Right renal cortex interstitium (tissue), 3 donors: ENCODE data around the gene SPEN. TPM values are rescaled to one million over a fixed set of nuclear protein-coding genes. Genes with fewer than 3 reads are reported as not detected.
"Not testable (repeated sequence)": the region's sequence is repeated elsewhere in the genome, so short reads cannot be mapped to it uniquely, and the experiment has no call there.

Experiments used
- DNase-seq, 3 donors: peaks; one replicate each; pipeline ENCODE4 v3.0.0-alpha.2; 2013; ENCODE audit warnings: low read depth in 3 of 3, low spot score in 2 of 3
- polyA plus RNA-seq, 3 donors: library from polyadenylated mRNA; unstranded; fragments of 120-200 nt; gene quantifications; one replicate each; pipeline ENCODE4 v1.2.1, GENCODE V29; 2013; ENCODE audit not compliant: insufficient read length in 3 of 3

Gene SPEN
- polyA plus RNA-seq, 3 donors, result 50.5 to 59.2 (median 53.1) TPM

DNA sequence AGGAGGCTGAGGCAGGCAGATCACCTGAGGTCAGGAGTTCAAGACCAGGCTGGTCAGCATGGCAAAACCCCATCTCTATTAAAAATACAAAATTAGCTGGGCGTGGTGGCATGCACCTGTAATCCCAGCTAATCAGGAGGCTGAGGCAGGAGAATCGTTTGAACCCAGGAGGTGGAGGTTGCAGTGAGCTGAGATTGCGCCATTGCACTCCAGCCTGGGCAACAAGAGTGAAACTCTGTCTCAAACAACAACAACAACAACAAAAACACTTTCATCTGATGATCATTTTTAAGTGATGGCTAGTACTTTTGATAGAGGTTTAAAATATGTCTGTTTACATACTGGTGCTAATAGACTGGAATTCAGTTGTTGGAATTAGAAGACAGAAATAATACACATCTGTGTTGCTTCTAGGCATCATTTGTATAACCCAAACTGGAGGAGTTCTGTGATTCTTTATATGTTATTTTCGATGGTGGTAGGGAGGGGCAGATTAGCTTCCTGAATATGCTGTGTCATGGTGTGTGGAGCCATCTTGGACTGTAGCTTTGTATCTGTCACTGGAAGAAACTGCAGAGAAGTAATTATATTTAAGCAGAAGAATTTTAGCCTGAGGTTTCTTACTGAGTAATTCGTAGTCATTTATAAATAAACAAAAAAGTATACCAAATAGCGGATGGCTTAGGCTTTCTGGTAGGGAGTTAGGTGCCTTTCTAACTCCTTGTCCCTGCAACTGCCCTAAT, 45.5 kb downstream of the SPEN start:
- not testable (repeated sequence) for DNase-seq

DNA sequence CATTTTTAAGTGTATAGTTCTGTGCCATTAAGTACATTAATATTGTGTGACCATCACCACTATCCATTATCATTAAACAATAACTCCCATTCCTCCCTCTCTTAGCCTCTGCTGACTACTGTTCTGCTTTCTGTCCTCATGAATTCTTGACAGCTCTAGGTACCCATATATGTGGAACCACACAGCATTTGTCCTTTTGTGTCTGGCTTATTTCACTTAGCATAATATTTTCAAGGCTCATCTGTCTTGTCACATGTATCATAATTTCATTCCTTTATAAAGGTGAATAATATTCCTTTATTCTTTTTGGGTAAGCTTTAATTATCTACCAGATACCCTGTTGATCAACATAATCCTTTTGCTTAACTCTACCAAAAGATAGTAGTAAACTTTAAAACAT, 47.7 kb downstream of the SPEN start:
- no peak for DNase-seq

DNA sequence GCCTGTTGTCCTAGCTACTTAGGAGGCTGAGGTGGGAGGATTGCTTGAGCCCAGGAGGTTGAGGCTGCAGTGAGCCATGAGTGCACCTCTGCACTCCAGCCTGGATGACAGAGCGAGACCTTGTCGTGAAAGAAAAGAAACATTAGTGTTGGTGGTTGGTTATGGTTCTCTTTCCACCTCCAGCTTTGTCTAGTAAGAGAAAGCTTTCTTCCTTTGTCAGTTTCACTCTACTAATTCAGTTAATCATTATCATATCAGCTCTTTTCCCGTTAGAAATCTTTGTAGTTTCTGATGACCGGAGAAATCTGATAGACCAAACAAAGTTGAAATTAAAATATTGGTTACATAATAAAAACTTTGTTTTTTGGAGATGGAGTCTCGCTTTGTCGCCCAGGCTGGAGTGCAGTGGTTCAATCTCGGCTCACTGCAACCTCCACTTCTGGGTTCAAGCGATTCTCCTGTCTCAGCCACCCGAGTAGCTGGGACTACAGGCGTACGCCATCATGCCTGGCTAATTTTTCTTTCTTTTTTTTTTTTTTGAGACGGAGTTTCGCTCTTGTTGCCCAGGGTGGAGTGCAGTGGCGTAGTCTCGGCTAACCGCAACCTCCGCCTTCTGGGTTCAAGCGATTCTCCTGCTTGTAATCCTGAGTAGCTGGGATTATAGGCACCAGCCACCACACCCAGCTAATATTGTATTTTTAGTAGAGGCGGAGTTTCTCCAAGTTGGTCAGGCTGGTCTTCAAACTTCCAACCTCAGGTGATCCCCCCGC, 49.5 kb downstream of the SPEN start:
- not testable (repeated sequence) for DNase-seq

DNA sequence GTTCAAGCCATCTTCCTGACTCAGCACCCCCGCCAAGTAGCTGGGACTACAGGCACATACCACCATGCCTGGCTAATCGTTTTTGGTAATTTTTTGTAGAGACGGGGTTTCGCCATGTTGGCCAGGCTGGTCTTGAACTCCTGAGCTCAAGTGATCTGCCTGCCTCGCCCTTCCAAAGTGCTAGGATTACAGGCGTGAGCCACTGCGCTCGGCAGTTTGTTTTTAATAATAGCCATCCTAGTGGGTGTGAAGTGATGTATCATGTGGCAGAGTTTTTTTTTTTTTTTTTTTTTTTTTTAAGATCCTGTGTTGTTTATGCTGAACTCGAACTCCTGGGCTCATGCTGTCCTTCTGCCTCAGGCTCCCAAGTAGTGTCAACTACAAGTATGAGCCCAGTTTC, 51.8 kb downstream of the SPEN start:
- no peak for DNase-seq

DNA sequence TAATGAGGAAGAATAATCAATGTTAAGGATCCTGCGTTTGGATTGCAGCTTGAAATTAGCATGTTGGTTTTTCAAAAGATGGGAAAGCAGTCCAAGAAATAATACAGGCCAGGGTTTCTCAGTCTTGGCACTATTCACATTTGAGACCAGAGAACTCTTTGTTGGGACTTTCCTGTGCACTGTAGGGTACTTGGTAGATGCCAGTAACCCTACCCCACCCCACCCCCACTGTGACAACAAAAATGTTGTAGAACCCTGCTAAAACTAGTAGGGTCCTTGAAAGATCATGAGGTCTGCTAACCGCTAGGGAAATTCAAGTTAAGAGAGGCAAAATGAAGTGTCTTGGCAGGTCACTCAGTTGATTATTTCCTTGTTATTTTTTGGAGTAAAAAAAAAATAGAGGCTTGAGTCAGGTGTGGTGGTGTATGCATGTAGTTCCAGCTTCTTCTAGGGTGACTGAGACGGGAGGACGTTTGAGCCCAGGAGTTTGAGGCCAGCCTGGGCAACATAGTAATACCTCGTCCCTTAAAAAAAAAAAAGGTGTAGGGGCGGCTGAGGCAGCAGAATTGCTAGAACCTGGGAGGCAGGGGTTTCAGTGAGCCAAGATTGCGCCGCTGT, 53.3 kb downstream of the SPEN start:
- no peak for DNase-seq

DNA sequence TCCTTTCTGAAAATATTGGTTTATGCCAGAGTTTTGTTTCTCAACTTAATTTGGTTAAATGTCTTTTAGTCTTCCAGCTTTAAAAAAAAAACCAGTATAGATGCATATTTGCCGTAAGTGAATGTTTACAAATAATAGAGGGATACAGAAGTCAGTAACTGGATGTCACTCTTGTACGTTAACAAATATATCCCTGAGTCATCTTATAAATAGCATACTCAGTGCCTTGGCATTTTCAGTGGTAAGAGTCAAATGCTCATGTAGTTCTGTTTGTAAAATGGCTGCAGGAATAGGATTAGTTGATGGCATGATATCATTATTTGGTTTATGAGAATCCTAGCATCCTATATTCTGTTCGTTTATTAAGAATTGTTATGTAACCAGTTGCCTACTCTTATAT, 55.4 kb downstream of the SPEN start:
- DNase-seq, result no peak

DNA sequence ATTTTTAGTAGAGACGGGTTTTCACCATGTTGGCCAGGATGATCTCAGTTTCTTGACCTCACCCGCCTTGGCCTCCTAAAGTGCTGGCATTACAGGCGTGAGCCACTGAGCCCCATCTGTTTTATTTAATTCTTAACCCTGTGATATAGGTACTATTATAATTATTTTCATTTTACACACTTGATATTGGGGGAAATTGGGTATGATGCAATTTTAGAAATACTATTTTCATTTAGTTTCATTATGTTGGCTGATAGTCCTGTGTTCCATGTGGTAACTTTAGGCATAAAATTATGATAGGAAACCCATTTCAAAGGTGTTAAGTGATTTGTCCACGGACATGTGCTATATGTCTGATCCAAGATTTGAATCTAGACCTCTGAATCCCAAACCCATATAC, 61.1 kb downstream of the SPEN start:
- no peak for DNase-seq

DNA sequence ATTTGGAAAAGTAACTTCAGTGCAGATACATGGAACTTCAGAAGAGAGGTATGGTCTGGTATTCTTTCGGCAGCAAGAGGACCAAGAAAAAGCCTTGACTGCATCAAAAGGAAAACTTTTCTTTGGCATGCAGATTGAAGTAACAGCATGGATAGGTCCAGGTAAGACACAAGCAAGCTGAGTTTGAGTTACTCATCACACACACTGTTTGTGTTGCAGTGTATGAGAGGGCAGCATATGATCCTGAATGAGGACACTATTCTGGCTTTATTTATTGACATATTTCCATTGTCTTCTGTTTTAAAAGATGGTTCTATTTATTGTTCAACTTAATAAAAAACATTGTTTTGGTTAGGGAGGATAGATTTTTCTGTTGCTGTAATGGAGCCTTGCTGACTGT, 63.6 kb downstream of the SPEN start:
- DNase-seq, result no peak

DNA sequence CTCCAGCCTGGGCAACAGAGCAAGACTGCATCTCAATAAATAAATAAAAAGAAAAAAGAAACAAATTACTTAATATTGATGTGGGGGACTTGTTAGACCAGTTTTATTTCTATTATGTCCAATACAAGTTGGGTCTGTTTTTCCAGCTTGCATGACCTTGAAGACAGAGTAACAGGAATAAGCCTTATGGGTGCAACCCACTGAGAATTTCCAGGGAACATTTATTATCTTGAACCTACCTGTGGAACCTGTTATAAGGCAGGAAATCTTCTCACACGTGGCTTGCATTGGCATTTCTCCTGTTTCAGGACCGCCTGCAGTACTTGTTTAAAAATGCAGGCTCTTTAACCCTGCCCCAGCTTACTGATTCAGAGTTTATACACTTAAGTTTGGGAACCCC, 64.4 kb downstream of the SPEN start:
- no peak for DNase-seq

DNA sequence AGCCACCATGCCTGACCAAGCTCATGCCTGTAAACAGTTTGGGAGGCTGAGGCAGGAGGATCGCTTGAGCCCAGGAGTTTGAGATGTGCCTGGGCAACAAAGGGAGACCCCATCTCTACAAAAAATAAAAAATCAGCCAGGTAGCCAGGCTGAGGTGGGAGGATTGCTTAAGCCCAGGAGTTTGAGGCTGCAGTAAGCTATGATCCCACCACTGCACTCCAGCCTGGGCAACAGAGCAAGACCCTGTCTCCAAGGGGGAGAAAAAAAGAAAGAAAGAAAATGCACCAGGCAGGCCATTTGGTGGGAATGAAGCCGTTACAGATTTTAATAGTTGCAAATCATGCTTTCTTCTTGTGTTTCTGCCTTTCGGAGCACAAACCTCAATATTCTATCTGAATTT, 66.1 kb downstream of the SPEN start:
- not testable (repeated sequence) for DNase-seq

DNA sequence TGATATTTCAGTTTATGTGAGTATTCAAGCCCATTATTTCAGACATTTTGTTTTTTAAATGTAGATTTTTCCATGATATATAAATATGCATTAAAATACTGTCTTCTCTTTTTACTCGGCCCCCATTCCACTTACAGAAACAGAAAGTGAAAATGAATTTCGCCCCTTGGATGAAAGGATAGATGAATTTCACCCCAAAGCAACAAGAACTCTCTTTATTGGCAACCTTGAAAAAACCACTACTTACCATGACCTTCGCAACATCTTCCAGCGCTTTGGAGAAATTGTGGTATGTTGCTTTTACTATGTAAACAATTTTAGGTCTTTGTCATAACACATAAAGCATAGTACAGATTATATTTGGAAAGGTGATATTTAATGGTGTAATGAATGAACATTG, 68.5 kb downstream of the SPEN start:
- DNase-seq, result no peak

DNA sequence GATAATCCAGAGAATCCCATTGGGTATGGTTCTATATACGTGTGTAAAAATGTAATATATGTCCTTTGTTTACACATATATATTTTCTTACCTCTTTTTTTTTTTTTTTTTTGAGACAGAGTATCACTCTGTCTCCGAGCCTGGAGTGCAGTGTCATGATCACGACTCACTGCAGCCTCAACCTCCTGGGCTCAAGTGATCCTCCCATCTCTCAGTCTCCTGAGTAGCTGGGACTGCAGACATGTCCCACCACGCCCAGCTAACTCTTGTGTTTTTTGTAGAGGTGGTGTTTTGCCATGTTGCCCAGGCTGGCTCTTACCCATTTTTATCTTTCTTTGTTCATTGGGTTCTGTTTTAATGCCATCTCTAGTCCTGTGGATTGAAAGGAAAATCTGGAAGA, 68.9 kb downstream of the SPEN start:
- DNase-seq, result no peak

DNA sequence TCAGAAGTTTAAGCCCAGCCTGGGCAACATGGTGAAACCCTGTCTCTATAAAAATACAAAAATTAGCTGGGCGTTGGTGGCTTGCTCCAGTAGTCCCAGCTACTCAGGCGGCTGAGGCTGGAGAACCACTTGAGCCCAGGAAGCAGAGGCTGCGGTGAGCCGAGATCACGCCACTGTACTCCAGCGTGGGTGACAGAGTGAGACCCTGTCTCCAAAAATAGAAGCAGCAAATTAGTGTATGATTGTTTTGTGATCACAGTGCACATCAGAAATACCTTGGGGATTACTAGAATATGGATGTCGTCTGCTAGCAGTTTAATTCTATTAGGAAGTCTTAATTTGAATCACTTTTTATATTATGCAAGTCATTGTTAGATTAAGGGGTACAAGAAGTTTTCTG, 69.4 kb downstream of the SPEN start:
- DNase-seq, result no peak

DNA sequence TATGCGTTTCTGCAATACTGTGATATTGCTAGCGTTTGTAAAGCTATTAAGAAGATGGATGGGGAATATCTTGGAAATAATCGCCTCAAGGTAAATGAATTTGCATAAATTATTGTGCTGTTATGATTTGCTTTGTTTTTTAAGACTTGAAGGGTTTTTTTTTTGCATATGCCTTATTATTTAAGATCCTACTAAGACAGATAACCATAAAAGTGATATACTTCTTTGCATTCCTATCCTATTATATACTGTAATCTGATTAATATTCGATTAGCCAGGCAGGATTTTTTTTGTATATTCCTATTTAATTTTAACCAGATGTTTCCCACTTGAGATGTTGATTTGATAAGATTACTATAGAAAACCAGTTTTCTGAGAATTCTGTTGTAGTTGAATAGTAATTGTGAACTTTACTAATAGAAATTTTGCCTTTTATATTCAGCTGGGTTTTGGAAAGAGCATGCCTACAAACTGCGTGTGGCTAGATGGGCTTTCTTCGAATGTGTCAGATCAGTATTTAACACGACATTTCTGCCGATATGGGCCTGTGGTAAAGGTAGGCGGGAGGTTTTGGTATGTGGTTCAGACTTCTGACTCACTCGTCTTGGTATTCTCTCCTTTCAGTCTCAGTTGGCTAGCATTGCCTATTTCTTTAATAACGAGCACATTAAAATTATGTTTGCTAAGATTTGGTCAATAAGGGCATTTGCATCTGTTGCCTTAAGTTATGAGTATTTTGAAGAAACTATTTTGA, 71.6 kb downstream of the SPEN start:
- DNase-seq, result no peak

DNA sequence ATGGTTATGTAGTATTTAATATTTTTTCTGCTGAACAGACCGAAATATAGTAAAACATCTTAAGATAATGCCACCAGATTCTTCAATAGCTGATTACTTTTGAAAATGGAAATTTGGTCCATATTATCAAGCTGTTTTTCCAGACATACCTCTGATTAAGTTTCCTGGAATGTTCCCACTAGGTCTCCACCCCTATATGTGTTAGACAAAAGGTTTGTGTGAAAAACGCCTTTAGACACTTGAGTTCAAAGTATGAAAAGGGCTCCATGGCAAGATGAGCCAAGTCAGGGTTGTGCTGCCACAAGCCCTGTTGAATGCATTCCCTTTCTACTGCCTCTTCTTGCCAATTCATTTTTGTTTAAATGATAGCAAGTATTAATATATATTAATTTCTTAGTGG, 75.7 kb downstream of the SPEN start:
- DNase-seq, result no peak

DNA sequence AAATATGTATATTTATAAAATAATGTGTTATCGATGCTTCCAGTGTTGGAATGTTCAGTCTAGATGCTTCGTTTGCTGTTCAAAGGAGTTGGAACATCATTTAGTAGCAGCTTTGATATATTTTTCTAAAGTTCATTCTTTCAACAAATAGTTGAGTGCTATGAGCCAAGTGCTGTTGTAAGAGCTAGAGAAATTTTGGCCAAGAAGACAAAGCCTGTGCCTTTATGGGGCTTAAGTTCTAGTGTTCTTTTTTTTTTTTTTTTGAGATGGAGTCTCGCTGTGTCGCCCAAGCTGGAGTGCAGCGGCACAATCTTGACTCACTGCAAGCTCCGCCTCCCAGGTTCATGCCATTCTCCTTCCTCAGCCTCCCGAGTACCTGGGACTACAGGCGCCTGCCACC, 78.9 kb downstream of the SPEN start:
- DNase-seq, result not testable (repeated sequence)

DNA sequence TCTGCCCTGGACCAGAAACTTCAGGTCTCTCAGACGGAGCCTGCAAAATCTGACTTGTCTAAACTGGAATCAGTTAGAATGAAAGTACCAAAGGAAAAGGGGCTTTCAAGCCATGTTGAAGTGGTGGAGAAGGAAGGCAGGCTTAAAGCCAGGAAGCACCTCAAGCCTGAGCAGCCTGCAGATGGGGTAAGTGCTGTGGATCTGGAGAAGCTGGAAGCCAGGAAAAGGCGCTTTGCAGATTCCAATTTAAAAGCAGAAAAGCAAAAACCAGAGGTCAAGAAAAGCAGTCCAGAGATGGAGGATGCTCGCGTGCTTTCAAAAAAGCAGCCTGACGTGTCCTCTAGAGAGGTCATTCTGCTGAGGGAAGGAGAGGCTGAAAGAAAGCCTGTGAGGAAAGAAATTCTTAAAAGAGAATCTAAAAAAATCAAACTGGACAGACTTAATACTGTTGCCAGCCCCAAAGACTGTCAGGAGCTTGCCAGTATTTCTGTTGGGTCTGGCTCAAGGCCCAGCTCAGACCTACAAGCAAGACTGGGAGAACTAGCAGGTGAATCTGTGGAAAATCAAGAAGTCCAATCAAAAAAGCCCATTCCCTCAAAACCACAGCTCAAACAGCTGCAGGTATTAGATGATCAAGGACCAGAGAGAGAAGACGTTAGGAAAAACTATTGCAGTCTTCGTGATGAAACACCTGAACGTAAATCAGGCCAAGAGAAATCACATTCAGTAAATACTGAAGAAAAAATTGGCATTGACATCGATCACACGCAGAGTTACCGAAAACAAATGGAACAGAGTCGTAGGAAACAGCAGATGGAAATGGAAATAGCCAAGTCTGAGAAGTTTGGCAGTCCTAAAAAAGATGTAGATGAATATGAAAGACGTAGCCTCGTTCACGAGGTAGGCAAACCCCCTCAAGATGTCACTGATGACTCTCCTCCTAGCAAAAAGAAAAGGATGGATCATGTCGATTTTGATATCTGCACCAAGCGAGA, 81.8 kb downstream of the SPEN start:
- no peak for DNase-seq

DNA sequence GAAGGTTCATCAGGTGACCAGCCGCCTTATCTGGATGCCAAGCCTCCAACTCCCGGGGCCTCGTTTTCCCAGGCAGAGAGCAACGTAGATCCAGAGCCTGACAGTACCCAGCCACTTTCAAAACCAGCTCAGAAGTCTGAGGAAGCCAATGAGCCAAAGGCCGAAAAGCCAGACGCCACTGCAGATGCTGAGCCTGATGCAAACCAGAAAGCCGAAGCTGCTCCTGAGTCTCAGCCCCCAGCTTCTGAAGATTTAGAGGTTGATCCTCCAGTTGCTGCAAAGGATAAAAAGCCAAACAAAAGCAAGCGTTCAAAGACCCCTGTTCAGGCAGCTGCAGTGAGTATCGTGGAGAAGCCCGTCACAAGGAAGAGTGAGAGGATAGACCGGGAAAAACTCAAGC, 83.9 kb downstream of the SPEN start:
- DNase-seq, result no peak

DNA sequence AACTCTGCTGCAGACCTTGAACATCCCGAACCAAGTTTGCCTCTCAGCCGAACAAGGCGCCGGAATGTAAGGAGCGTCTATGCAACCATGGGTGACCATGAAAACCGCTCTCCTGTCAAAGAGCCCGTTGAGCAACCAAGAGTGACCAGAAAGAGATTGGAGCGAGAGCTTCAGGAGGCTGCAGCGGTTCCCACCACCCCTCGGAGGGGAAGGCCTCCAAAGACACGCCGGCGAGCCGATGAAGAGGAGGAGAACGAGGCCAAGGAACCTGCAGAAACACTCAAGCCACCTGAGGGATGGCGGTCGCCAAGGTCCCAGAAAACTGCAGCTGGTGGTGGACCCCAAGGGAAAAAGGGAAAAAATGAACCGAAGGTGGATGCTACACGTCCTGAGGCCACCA, 84.4 kb downstream of the SPEN start:
- DNase-seq, result no peak

DNA sequence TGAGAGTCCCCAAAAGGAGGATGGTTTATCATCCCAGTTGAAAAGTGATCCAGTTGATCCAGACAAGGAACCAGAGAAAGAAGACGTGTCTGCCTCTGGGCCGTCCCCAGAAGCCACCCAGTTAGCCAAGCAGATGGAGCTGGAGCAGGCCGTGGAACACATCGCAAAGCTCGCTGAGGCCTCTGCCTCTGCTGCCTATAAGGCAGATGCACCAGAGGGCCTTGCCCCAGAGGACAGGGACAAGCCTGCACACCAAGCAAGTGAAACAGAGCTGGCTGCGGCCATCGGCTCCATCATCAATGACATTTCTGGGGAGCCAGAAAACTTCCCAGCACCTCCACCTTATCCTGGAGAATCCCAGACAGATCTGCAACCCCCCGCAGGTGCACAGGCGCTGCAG, 85.1 kb downstream of the SPEN start:
- no peak for DNase-seq
